DMS79 (cell line): ENCODE measurements around the gene DPYSL3.
A peak's percentile ranks its signal among the peaks of the same experiment; 100 is the strongest.

Experiments used
- DNase-seq: peaks from one replicate; lab custom pipeline; 2025; lab: John Stamatoyannopoulos, UW

DPYSL3 gene

DNA sequence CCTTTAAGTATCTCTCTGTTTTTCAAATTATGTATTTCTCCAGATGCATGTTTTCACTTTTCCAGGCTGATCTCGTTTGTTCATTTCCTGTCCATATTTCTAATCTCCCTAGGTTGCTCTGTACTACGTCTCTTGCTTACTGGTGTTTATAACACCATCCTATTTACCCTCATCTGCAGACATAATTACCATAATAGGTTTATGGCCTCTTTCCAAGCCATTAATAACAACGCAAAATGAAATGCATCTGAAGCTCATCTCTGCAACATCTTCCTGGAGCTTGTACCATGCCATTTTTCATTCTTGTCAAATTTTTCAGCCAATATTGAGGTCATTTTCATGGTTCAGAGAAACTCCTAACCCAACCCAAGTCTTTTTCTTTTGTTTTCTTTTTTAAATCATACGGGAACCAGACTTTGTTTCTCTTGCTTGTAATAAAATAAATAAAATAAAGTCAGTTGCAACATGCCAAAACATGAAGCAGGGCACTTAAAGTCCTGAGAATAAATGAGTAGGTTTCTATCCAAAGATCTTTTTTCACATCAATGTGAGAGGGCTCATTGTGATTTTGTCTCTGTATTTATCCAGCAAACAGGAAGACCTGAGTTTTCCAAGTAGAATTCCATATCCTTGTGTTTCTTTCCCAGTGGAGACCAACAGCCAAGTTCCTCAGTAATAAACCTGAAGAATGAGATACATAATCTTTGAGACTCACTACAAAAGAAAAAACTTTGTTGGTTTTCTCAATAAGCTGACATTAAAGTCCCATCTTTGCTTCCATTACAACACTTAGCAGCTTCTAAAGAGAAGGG is 37.0 kb downstream of the DPYSL3 start:
- DNase-seq, result no peak

DNA sequence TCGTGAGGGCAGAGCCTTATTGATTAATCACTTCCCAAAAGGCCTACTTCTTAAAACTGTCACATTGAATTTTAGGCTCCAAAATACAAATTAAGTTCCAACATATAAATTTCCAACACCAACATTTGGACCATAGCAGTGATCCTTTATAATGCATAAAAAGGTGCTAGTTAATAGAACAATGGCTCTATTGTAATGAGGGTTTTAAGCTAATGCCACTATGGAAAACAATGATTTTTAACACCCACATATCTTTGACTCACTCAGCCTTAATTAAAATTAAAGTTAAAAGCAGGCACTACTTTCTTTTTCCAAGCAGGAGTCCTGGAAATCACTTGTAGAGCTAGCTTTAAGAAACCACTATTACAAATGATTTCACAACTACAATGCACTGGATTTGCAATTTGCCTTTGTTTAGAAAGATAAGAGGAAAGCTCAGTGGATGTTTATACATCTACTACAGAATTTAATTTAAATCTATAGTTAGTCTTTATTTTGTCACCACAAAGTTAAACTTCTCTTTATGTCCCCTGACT is 41.8 kb downstream of the DPYSL3 start:
- no peak for DNase-seq

GRCh38 chr5:147466360-147466980 is 43.4 kb downstream of the DPYSL3 start:
- no peak for DNase-seq

DNA sequence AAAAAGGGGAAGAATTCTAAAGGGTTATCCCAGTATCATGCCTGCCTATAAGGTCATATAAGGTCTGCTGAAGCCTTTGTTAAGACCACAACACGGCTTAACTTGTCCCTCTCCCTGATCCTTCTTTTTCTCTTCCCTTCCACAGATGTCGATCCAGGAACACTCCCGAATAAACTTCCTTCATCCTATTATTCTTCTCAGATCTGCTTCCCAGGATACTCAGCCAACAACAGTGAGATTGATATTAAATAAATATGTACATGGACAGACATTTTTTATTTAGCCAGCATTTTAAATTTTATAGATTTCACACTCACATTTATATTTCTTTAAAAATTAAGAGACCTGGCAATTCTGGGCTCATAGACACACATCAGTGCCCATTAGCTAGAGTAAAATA is 44.1 kb downstream of the DPYSL3 start:
- no peak for DNase-seq

GRCh38 chr5:147464211-147464610 is 45.7 kb downstream of the DPYSL3 start:
- no peak for DNase-seq

- DNase-seq, result no peak
Measured at GRCh38 chr5:147461915-147462314, 48.0 kb downstream of the DPYSL3 start.

DNA sequence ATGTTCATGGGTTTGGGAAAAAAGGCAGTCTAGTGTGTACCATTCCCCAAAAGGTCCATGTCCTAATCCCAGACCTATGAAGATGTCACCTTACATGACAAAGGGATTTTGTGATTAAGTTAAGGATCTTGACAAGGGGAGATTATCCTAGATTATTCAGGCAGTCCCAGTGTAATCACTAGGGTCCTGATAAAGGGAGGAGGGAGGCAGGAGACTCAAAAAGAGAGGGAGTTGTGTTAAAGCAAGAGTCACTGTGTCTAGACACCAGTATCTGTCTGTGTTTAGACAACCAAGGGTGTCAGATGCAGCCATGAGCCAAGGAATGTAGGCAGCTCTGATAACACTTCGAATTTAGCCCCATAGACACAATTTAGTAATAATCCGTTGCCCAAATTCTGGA is 49.5 kb downstream of the DPYSL3 start:
- no peak for DNase-seq

- no peak for DNase-seq
Measured at GRCh38 chr5:147458581-147458980, 51.3 kb downstream of the DPYSL3 start.

GRCh38 chr5:147455822-147456450 is 53.9 kb downstream of the DPYSL3 start:
- DNase-seq, result no peak

DNA sequence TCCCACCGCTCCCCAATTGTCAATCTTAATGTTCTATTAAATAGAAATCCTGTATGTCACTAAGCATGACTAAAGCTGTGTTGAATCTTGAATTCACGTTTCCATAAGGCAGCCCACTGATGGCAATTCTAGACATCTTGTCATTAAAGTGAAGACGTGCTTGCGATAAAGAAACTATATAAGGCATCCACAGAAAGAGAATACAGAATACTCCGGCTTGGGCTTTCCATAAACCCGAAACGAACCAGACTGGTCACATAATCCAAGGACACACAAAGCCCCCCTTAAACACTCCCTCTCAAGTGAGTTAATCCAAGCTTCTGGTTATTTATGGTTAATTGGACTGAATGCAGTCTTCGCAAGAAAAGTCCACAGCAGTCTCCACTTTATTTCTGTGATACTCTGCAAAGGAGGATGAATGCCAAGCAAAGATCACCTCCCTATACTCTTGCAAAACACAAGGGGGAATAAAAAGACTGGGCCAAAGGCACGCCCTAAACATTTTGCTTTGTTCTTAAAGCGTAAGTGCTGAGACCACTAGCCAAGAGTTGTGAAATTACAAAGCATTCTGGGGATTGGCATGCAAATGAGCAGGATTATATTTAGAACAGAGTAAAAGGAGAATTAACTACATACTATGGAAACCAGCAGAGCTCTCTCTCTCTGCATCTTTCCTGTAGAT is 54.7 kb downstream of the DPYSL3 start:
- DNase-seq, result no peak

DNA sequence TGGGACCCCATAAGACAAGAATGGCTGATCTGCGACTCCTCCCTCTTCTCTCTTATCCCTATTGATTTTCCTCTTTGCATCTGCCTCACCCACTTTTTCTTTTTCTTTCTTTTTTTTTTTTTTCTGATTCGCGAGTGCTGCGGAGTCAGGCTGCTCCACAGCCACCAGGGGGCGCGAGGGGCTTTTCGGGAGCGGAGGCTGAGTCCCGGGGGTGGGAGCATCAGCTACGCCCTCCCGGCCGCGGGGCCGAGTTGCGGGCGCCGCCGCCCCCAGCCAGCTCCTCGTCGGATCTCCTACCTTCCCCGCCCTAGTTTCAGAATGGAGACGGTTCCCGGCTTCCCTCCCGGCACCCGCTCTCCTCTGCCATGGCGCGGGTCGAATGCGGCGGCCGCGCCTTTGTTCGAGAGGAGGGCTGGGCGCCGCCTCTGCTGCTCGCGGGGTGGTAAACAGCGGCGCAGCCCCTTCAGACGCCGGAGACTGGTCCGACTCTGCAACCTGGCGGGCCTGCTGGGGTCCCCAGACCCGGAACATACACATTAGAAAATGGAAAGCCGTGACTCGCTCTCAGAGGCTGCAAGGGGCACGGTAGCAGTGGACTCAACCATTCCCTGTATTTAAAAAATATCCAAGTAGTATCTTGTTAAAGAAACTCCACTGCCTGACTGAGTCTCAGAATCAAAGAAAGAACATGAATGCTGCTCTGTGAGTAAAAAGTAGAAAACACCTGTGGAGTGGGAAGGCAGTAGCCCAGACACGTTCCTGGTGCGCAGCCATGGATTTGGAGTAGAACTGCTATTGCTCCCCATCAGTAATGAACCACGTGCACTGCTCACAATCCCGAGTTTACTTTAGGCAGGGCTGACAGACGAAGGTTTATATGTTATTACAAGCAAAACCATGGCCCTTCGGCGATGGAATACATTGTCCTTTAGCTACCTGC is 55.7 kb downstream of the DPYSL3 start:
- peak; percentile 66 for DNase-seq

DNA sequence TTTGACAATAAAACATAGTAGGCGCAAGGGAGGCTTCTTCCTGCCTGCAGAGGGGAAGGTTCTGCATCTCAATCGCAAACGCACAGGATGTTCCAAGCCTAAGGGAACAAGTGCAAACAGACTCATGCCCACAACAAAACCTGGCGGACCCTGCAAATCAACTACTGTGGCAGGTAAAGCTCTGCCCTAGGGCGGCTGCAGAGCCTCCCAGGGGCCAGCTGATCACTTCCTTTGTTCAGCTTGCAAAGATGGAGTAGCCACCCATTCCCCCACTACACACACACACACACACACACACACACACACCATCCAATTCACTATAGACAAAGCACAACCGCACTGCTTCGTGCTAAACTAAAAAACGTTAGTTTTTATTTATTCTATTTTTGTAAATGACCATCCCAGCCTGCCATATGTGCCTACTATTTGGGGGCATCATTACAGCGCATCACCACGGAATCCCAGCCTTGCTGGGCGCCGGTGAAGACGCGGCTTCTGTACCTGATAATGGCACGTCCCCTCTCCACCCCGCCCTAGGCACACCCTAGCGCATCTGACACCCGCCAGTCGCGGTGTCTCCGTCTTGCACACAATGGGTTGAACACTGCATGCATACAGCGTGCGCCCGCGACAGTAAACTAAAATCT is 57.6 kb downstream of the DPYSL3 start:
- peak; percentile 12 for DNase-seq

DNA sequence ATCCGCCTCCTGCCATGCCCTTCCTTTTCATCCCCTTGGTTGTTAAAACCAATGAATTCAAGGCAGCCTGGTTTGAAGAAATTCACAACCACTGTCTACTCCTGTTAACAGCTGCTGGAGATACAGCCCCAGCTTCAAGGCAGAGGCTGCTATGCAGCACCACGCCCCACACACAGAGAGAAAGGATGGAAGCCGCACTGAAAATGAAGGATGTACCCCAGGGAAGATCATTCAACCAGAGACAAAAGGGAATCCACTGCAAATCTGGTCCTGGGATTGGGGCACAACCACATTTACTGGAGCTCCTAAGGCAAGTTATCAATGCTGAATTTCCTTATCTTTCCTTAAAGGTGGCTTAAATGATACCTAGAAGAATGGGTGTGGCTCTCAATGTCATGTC is 58.7 kb downstream of the DPYSL3 start:
- DNase-seq, result no peak

DNA sequence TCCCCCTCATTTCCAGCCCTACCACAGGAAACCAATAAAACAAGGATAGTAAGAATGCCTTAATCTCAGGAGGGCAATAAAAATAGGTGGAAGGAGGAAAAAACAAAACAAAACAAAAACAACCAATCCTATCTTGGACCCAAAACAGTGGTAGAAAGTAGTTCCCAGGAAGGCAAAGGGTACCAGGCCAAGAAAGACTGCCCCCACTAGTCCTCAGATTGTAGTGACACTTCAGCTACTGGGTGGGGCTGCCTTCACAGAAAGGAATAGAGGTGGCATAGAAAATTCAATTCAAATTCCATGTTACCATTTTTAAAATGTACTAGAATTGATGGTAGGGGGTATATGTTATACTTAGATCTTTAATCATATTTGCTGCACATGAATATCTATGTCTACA is 59.3 kb downstream of the DPYSL3 start:
- DNase-seq, result no peak

DNA sequence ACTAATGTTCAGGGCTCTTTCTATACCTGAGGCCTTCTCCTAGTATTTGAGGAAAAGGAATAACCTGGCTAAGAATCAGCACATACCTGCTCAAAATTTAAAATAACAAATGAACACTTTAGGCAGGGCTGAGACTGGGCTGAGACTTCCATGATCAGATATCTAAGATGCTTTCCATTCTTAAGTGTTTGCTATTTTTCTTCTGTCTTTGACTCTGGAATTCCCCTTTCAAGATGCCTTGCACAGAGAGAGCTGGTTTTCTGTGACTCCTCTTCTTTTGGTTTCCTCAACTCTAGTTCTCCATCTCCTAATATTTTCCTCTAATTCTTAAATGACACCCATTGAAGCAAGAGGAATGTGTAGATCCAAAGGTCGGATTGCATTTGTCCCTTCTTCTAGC is 61.1 kb downstream of the DPYSL3 start:
- no peak for DNase-seq

DNA sequence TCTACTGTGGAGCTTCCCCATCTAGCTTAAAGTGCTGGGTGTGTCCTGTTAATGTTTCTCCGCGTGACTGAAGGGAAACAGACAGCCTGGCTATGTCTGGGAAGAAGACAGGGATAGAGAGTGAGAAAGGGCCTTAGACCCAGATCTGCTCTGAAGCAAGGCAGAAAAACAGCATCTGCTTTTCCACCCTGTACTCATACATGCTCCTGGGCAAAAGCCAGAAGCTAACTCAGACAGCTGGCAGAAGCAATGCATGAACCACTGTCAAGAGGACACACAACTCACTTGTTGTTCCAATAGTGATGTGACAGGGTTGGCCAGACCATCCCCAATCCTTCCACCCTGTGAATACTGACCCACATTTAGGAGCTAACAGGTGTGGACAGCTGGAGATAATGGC is 63.3 kb downstream of the DPYSL3 start:
- DNase-seq, result no peak

DNA sequence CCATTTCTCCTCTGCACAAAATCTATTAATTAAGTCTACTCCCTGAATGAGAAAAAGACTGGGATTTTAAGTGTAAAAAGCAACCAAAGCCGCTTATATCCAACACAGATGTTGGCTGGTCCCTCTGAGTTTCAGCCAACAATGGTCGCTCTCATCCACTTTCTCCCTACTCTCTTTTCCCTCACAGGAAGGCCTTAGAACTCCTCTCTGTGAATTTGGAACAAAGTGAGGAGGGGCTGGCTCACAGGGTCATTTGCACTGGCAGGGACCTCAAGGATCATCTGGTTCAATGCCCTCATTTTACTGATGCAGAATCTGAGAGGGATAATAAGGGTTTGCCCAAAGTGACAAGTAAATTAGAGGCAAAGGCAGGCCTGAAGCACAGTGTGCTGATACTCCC is 64.0 kb downstream of the DPYSL3 start:
- DNase-seq, result no peak

- DNase-seq, result no peak
Measured at GRCh38 chr5:147445090-147445489, 64.8 kb downstream of the DPYSL3 start.

- DNase-seq, result no peak
Measured at GRCh38 chr5:147442224-147442623, 67.6 kb downstream of the DPYSL3 start.

- DNase-seq, result no peak
Measured at GRCh38 chr5:147441191-147441695, 68.6 kb downstream of the DPYSL3 start.

- no peak for DNase-seq
Measured at GRCh38 chr5:147439254-147439653, 70.6 kb downstream of the DPYSL3 start.
